Smooth muscle cell (in vitro differentiated cells): Measurements from ENCODE around the gene F10. TPM values are rescaled to one million over a fixed set of nuclear protein-coding genes. Genes with fewer than 3 reads are reported as not detected.

Experiments used
- DNase-seq: peaks from one replicate; lab custom pipeline; 2025; ENCODE audit not compliant: unreplicated experiment; lab: John Stamatoyannopoulos, UW
- H2AFZ ChIP-seq: fragments of 200-600 bp; sonication (generic); 2 replicates; pipeline ENCODE4 v1.6.0; 2016; ENCODE audit warnings: antibody characterized with exemption, low read depth, mild to moderate bottlenecking
- H3F3A ChIP-seq: fragments of 200-600 bp; sonication (generic); 2 replicates; pipeline ENCODE4 v1.6.0; 2017; ENCODE audit warnings: antibody characterized with exemption, low read depth
- H3K27ac ChIP-seq: fragments of 200-600 bp; sonication (generic); 2 replicates; pipeline ENCODE4 v1.5.1; 2016; ENCODE audit warnings: low read depth, mild to moderate bottlenecking
- H3K27me3 ChIP-seq: fragments of 200-600 bp; sonication (generic); 2 replicates; pipeline ENCODE4 v1.6.1; 2016; ENCODE audit warnings: low read depth, mild to moderate bottlenecking
- H3K36me3 ChIP-seq: fragments of 200-600 bp; sonication (generic); 2 replicates; pipeline ENCODE4 v1.5.1; 2016; ENCODE audit warnings: low read depth
- H3K4me1 ChIP-seq: fragments of 200-600 bp; sonication (generic); 2 replicates; pipeline ENCODE4 v1.5.1; 2016; ENCODE audit warnings: low read depth
- H3K4me2 ChIP-seq: fragments of 200-600 bp; sonication (generic); 2 replicates; pipeline ENCODE4 v1.6.0; 2016; ENCODE audit warnings: mild to moderate bottlenecking
- H3K4me3 ChIP-seq: fragments of 200-600 bp; sonication (generic); 2 replicates; pipeline ENCODE4 v1.5.1; 2016; ENCODE audit warnings: mild to moderate bottlenecking
- H3K79me2 ChIP-seq: fragments of 200-600 bp; sonication (generic); 2 replicates; pipeline ENCODE4 v1.6.0; 2016; ENCODE audit warnings: low read depth, mild to moderate bottlenecking
- H3K9ac ChIP-seq: fragments of 200-600 bp; sonication (generic); 2 replicates; pipeline ENCODE4 v1.6.0; 2016; ENCODE audit warnings: low read depth
- H3K9me3 ChIP-seq: fragments of 200-600 bp; sonication (generic); replicated peaks from 2 replicates; pipeline ENCODE4 v1.5.1; 2016; ENCODE audit warnings: low read depth
- H4K20me1 ChIP-seq: fragments of 200-600 bp; sonication (generic); 2 replicates; pipeline ENCODE4 v1.6.0; 2016; ENCODE audit warnings: low read depth
- CTCF ChIP-seq: fragments of 200-600 bp; sonication (generic); IDR thresholded peaks from 2 replicates; pipeline ENCODE4 v1.5.1; 2017; ENCODE audit warnings: borderline replicate concordance, mild to moderate bottlenecking, antibody characterized with exemption; ENCODE audit not compliant: insufficient read depth, poor library complexity, severe bottlenecking
- WGBS: methylation state at CpG from one replicate; pipeline ENCODE4 v1.1.7; 2016; ENCODE audit warnings: low lambda C conversion rate; 5-methylcytosine and 5-hydroxymethylcytosine counted together
- polyA plus RNA-seq: library from polyadenylated mRNA; unstranded; fragments of >200 nt; fragmentation: Nextera tagmentation; extraction: Ambion mirVana; gene quantifications from 2 replicates; pipeline ENCODE4 v1.2.1, GENCODE V29; 2016
- total RNA-seq: library from RNA; depleted of rRNA; stranded (reverse); fragments of >200 nt; gene quantifications from 2 replicates; pipeline ENCODE4 v1.2.3, GENCODE V29; 2014

F10 gene
- total and polyA plus RNA-seq, 2 experiments from 2014 or later = 17.1 to 43.7 TPM

- TF ChIP-seq CTCF = no peak
- H3K4me3 ChIP-seq = no peak overlapping the region
- no peak overlapping the region for H3K9ac ChIP-seq
- H3K4me1 ChIP-seq = no peaks in the 10 kb centered on the region
- H3F3A ChIP-seq = no peaks in the 10 kb centered on the region
- H3K27ac ChIP-seq = no peak overlapping the region
- H3K4me2 ChIP-seq = no peak overlapping the region
- H2AFZ ChIP-seq = no peak overlapping the region
- 93% methylated on average over 13 of the region's 13 CpGs for WGBS
- H3K79me2 ChIP-seq = no peaks in the 10 kb centered on the region
- H3K9me3 ChIP-seq = no peaks in the 10 kb centered on the region
- H3K27me3 ChIP-seq = no peaks in the 10 kb centered on the region
- no peaks in the 10 kb centered on the region for H4K20me1 ChIP-seq
- no peak for DNase-seq
- H3K36me3 ChIP-seq = no peaks in the 10 kb centered on the region
Observed at GRCh38 chr13:113169277-113170272, 47.0 kb downstream of the F10 start.

- H3K4me2 ChIP-seq = no peak overlapping the region
- no peak for DNase-seq
- H3K27ac ChIP-seq = no peak overlapping the region
- H3K36me3 ChIP-seq = no peaks in the 10 kb centered on the region
- H4K20me1 ChIP-seq = no peaks in the 10 kb centered on the region
- no peak overlapping the region for H3K4me3 ChIP-seq
- 55% methylated on average over 5 of the region's 5 CpGs for WGBS
- no peaks in the 10 kb centered on the region for H3F3A ChIP-seq
- no peaks in the 10 kb centered on the region for H3K79me2 ChIP-seq
- no peaks in the 10 kb centered on the region for H3K27me3 ChIP-seq
- no peak overlapping the region for H3K9ac ChIP-seq
- TF ChIP-seq CTCF = no peak
- no peak overlapping the region for H2AFZ ChIP-seq
- H3K9me3 ChIP-seq = no peaks in the 10 kb centered on the region
- H3K4me1 ChIP-seq = no peaks in the 10 kb centered on the region
Observed at GRCh38 chr13:113170511-113170910, 47.9 kb downstream of the F10 start.

GRCh38 chr13:113171250-113172125 is 48.9 kb downstream of the F10 start:
- WGBS = 96% methylated on average over 34 of the region's 34 CpGs
- H3K4me3 ChIP-seq = no peak overlapping the region
- no peaks in the 10 kb centered on the region for H3K4me1 ChIP-seq
- H3F3A ChIP-seq = no peaks in the 10 kb centered on the region
- H3K9me3 ChIP-seq = no peaks in the 10 kb centered on the region
- H3K27me3 ChIP-seq = no peaks in the 10 kb centered on the region
- H3K36me3 ChIP-seq = no peaks in the 10 kb centered on the region
- H2AFZ ChIP-seq = no peak overlapping the region
- no peak overlapping the region for H3K9ac ChIP-seq
- H3K79me2 ChIP-seq = no peaks in the 10 kb centered on the region
- H3K4me2 ChIP-seq = no peak overlapping the region
- TF ChIP-seq CTCF = no peak
- DNase-seq = no peak
- no peak overlapping the region for H3K27ac ChIP-seq
- no peaks in the 10 kb centered on the region for H4K20me1 ChIP-seq
